Ishikawa (cell line): ENCODE results near the gene NUMB.

Source experiments
- CEBPB ChIP-seq: IDR thresholded peaks from 2 replicates; pipeline ENCODE4 v1.6.1; 2012
- CREB1 ChIP-seq: IDR thresholded peaks from 2 replicates; pipeline ENCODE4 v1.6.1; 2012; ENCODE audit warnings: low read depth
- EGR1 ChIP-seq: IDR thresholded peaks from 2 replicates; pipeline ENCODE4 v1.6.1; 2012
- EP300 ChIP-seq: IDR thresholded peaks from 2 replicates; pipeline ENCODE4 v1.6.1; 2012; ENCODE audit warnings: borderline replicate concordance
- FOXM1 ChIP-seq: IDR thresholded peaks from 2 replicates; pipeline ENCODE4 v1.6.1; 2012; ENCODE audit warnings: low read depth, borderline replicate concordance
- MAX ChIP-seq: IDR thresholded peaks from 2 replicates; pipeline ENCODE4 v1.6.1; 2012
- NFIC ChIP-seq: IDR thresholded peaks from 2 replicates; pipeline ENCODE4 v1.6.1; 2012
- RAD21 ChIP-seq: IDR thresholded peaks from 2 replicates; pipeline ENCODE4 v1.6.1; 2012; ENCODE audit warnings: low read depth
- REST ChIP-seq: IDR thresholded peaks from 2 replicates; pipeline ENCODE4 v1.6.1; 2012; ENCODE audit warnings: low read depth, mild to moderate bottlenecking
- TAF1 ChIP-seq: IDR thresholded peaks from 2 replicates; pipeline ENCODE4 v1.6.1; 2012; ENCODE audit warnings: low read depth, mild to moderate bottlenecking
- TCF12 ChIP-seq: IDR thresholded peaks from 2 replicates; pipeline ENCODE4 v1.6.1; 2012; ENCODE audit warnings: low read depth
- TEAD4 ChIP-seq: IDR thresholded peaks from 2 replicates; pipeline ENCODE4 v1.6.1; 2012
- USF1 ChIP-seq: IDR thresholded peaks from 2 replicates; pipeline ENCODE4 v1.6.1; 2012
- YY1 ChIP-seq: IDR thresholded peaks from 2 replicates; pipeline ENCODE4 v1.6.1; 2012; ENCODE audit warnings: low read depth
- ZBTB7A ChIP-seq: IDR thresholded peaks from 2 replicates; pipeline ENCODE4 v1.6.1; 2012; ENCODE audit warnings: low read depth

The NUMB gene

GRCh38 chr14:73489481-73490175, 31.3 kb upstream of the NUMB start:
- TF ChIP-seq USF1 (no peak), TEAD4 (no peak), REST (no peak), EP300 (no peak), ZBTB7A (no peak)

GRCh38 chr14:73478684-73479083, 20.3 kb upstream of the NUMB start:
- no peak for TF ChIP-seq EP300
- no peak for TF ChIP-seq MAX
- TF ChIP-seq CREB1 = no peak
- no peak for TF ChIP-seq TCF12
- no peak for TF ChIP-seq TAF1
- TF ChIP-seq CEBPB = no peak

GRCh38 chr14:73477618-73478266, 19.4 kb upstream of the NUMB start:
- TF ChIP-seq CEBPB = 0 out of 2 replicates have a peak, but pooled peaks have one; percentile 25
- TF ChIP-seq NFIC = no peak

- TF ChIP-seq FOXM1 = no peak
- no peak for TF ChIP-seq REST
- TF ChIP-seq MAX = no peak
- TF ChIP-seq ZBTB7A = no peak
- TF ChIP-seq EP300 = no peak
- TF ChIP-seq EGR1 = no peak
- no peak for TF ChIP-seq YY1
- TF ChIP-seq USF1 = no peak
- no peak for TF ChIP-seq CREB1
- no peak for TF ChIP-seq CEBPB
- no peak for TF ChIP-seq TEAD4
- TF ChIP-seq TAF1 = no peak
- no peak for TF ChIP-seq RAD21
- no peak for TF ChIP-seq TCF12
- TF ChIP-seq NFIC = no peak
Measured at GRCh38 chr14:73476451-73476931, 18.1 kb upstream of the NUMB start.

- TF ChIP-seq NFIC = no peak
- no peak for TF ChIP-seq REST
- TF ChIP-seq EP300 = no peak
- no peak for TF ChIP-seq CEBPB
- no peak for TF ChIP-seq CREB1
- no peak for TF ChIP-seq RAD21
- TF ChIP-seq ZBTB7A = no peak
- no peak for TF ChIP-seq FOXM1
- no peak for TF ChIP-seq YY1
- no peak for TF ChIP-seq TEAD4
- no peak for TF ChIP-seq TCF12
- TF ChIP-seq MAX = no peak
- TF ChIP-seq TAF1 = no peak
- TF ChIP-seq USF1 = no peak
Measured at GRCh38 chr14:73474952-73475351, 16.6 kb upstream of the NUMB start.
